Measurements from ENCODE around the gene COCH.

The COCH gene

DNA sequence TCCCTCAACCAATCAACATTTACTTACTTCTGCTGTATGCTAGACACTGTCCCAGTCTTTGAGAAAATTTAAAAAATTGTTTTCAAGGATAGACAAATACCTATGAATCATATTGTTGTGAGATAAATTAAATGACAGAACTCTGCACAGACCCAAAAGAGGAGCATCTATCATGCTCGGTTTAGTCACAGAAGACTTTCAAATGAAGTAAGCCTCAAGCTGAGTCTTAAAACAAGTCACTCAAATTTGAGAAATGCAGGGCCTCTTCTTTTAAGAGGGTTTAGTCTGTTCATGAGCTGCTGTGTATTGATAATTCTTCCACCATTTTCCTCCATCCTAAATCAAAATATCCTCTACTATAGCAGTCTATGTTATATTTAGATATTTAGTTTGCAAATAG lies 24.4 kb upstream of the COCH start:
- no peaks in the 10 kb centered on the region for H3K79me2 ChIP-seq (ENCODE audit: insufficient read depth, low read length)
- no peaks in the 10 kb centered on the region for H3K9me3 ChIP-seq (ENCODE audit: insufficient read depth, low read depth, low read length)
- H3K4me3 ChIP-seq (ENCODE audit: low read length, poor library complexity, severe bottlenecking) = no peak overlapping the region
- H3F3A ChIP-seq (ENCODE audit: low read depth) = no peaks in the 10 kb centered on the region
- no peaks in the 10 kb centered on the region for H3K9me2 ChIP-seq (replicated peaks; ENCODE audit: low read depth, low read length)
- no peaks in the 10 kb centered on the region for H3K4me1 ChIP-seq (ENCODE audit: insufficient read depth, low read length, poor library complexity, severe bottlenecking)
- no peaks in the 10 kb centered on the region for H4K20me1 ChIP-seq (ENCODE audit: insufficient read depth, low read length, poor library complexity, severe bottlenecking)
- no peaks in the 10 kb centered on the region for H3K27me3 ChIP-seq (ENCODE audit: insufficient read depth, low read length, poor library complexity, severe bottlenecking)
- H2AFZ ChIP-seq (ENCODE audit: low read length) = no peak overlapping the region
- no peak overlapping the region for H3K4me2 ChIP-seq (ENCODE audit: low read depth, low read length, poor library complexity, severe bottlenecking)
- no peak overlapping the region for H3K9ac ChIP-seq (ENCODE audit: low read depth, low read length, poor library complexity, severe bottlenecking)
- no peaks in the 10 kb centered on the region for H3K36me3 ChIP-seq (ENCODE audit: insufficient read depth, low read length)
- TF ChIP-seq EZH2phosphoT487 (IDR thresholded peaks at IDR 0.05; ENCODE audit: borderline replicate concordance) = no peak
- TF ChIP-seq, protein P1, sequence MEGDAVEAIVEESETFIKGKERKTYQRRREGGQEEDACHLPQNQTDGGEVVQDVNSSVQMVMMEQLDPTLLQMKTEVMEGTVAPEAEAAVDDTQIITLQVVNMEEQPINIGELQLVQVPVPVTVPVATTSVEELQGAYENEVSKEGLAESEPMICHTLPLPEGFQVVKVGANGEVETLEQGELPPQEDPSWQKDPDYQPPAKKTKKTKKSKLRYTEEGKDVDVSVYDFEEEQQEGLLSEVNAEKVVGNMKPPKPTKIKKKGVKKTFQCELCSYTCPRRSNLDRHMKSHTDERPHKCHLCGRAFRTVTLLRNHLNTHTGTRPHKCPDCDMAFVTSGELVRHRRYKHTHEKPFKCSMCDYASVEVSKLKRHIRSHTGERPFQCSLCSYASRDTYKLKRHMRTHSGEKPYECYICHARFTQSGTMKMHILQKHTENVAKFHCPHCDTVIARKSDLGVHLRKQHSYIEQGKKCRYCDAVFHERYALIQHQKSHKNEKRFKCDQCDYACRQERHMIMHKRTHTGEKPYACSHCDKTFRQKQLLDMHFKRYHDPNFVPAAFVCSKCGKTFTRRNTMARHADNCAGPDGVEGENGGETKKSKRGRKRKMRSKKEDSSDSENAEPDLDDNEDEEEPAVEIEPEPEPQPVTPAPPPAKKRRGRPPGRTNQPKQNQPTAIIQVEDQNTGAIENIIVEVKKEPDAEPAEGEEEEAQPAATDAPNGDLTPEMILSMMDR (conservative IDR thresholded peaks at IDR 0.05; ENCODE audit: low read length) = no peak

DNA sequence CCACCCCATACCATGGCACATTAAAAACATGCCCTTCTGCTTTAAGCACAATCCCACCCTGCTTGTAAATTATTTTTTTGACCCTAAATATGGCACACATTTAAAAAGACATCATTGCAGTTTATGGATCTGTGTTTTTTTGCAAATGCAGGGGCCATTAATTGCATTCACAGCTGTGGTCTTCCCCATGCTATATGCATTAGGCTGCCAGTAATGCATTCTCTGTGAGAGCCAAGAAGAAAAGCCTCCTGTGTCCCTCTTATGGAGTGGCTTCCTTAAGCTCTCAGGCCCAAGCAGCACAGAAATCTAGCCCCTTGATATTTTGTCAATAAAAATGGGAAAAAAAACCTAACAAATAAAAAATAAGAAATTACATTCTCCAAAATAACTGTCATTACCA lies 20.4 kb upstream of the COCH start:
- no peak for TF ChIP-seq EZH2phosphoT487 (IDR thresholded peaks at IDR 0.05; ENCODE audit: borderline replicate concordance)
- TF ChIP-seq, protein P1 (conservative IDR thresholded peaks at IDR 0.05; ENCODE audit: low read length) = no peak
- no peaks in the 10 kb centered on the region for H3K4me1 ChIP-seq (ENCODE audit: insufficient read depth, low read length, poor library complexity, severe bottlenecking)
- H3K4me2 ChIP-seq (ENCODE audit: low read depth, low read length, poor library complexity, severe bottlenecking) = no peak overlapping the region
- H3K9me2 ChIP-seq (replicated peaks; ENCODE audit: low read depth, low read length) = no peaks in the 10 kb centered on the region
- no peak overlapping the region for H3K9ac ChIP-seq (ENCODE audit: low read depth, low read length, poor library complexity, severe bottlenecking)
- H3K4me3 ChIP-seq (ENCODE audit: low read length, poor library complexity, severe bottlenecking) = no peak overlapping the region
- no peaks in the 10 kb centered on the region for H4K20me1 ChIP-seq (ENCODE audit: insufficient read depth, low read length, poor library complexity, severe bottlenecking)
- H3F3A ChIP-seq (ENCODE audit: low read depth) = no peaks in the 10 kb centered on the region
- no peaks in the 10 kb centered on the region for H3K79me2 ChIP-seq (ENCODE audit: insufficient read depth, low read length)
- H3K9me3 ChIP-seq (ENCODE audit: insufficient read depth, low read depth, low read length) = no peaks in the 10 kb centered on the region
- H3K36me3 ChIP-seq (ENCODE audit: insufficient read depth, low read length) = no peaks in the 10 kb centered on the region
- no peaks in the 10 kb centered on the region for H3K27me3 ChIP-seq (ENCODE audit: insufficient read depth, low read length, poor library complexity, severe bottlenecking)
- no peak overlapping the region for H2AFZ ChIP-seq (ENCODE audit: low read length)

DNA sequence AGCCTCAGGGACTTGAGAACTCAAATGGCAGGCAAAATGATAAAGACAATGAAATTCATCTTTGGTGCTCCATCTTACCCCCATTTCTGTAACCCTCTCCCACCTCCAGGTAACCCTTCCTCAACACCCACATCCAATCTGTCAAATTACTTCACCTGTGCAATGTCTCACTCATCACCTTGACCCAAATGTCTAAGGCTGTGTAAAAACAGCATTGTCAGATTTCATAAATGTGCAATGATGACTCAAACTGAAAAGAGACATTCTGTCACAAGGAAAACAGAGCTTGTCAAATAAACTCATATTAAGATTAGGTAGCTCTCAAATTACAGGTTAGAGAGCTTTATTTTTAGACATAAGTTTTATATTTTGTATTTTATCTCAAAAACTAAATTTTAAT lies 19.9 kb upstream of the COCH start:
- H3K36me3 ChIP-seq (ENCODE audit: insufficient read depth, low read length) = no peaks in the 10 kb centered on the region
- no peak overlapping the region for H2AFZ ChIP-seq (ENCODE audit: low read length)
- TF ChIP-seq, protein P1 (conservative IDR thresholded peaks at IDR 0.05; ENCODE audit: low read length) = no peak
- no peak for TF ChIP-seq EZH2phosphoT487 (IDR thresholded peaks at IDR 0.05; ENCODE audit: borderline replicate concordance)
- H3K9me2 ChIP-seq (replicated peaks; ENCODE audit: low read depth, low read length) = no peaks in the 10 kb centered on the region
- no peaks in the 10 kb centered on the region for H3F3A ChIP-seq (ENCODE audit: low read depth)
- H3K4me3 ChIP-seq (ENCODE audit: low read length, poor library complexity, severe bottlenecking) = no peak overlapping the region
- H3K9ac ChIP-seq (ENCODE audit: low read depth, low read length, poor library complexity, severe bottlenecking) = no peak overlapping the region
- H3K4me1 ChIP-seq (ENCODE audit: insufficient read depth, low read length, poor library complexity, severe bottlenecking) = no peaks in the 10 kb centered on the region
- H4K20me1 ChIP-seq (ENCODE audit: insufficient read depth, low read length, poor library complexity, severe bottlenecking) = no peaks in the 10 kb centered on the region
- no peaks in the 10 kb centered on the region for H3K9me3 ChIP-seq (ENCODE audit: insufficient read depth, low read depth, low read length)
- no peaks in the 10 kb centered on the region for H3K27me3 ChIP-seq (ENCODE audit: insufficient read depth, low read length, poor library complexity, severe bottlenecking)
- no peak overlapping the region for H3K4me2 ChIP-seq (ENCODE audit: low read depth, low read length, poor library complexity, severe bottlenecking)
- no peaks in the 10 kb centered on the region for H3K79me2 ChIP-seq (ENCODE audit: insufficient read depth, low read length)
